Osteocyte (in vitro differentiated cells): Measurements from ENCODE around the gene CHST10. TPM values are rescaled to one million over a fixed set of nuclear protein-coding genes. Genes with fewer than 3 reads are reported as not detected.
A peak's percentile ranks its signal among the peaks of the same experiment; 100 is the strongest.

Experiments used
- DNase-seq: peaks from one replicate; pipeline ENCODE4 v3.0.0; 2021; ENCODE audit warnings: mixed read lengths; ENCODE audit not compliant: unreplicated experiment; ENCODE audit errors: extremely low spot score
- H3K27ac Mint-ChIP-seq: one replicate; pipeline ENCODE4 v1.8.0; 2021; ENCODE audit warnings: mild to moderate bottlenecking, mixed read lengths; ENCODE audit not compliant: unreplicated experiment
- H3K27me3 Mint-ChIP-seq: one replicate; pipeline ENCODE4 v1.8.0; 2021; ENCODE audit warnings: mixed read lengths; ENCODE audit not compliant: unreplicated experiment
- H3K36me3 Mint-ChIP-seq: one replicate; pipeline ENCODE4 v1.8.0; 2021; ENCODE audit warnings: mixed read lengths; ENCODE audit not compliant: unreplicated experiment
- H3K4me1 Mint-ChIP-seq: one replicate; pipeline ENCODE4 v1.8.0; 2021; ENCODE audit warnings: mixed read lengths; ENCODE audit not compliant: unreplicated experiment
- H3K4me3 Mint-ChIP-seq: one replicate; pipeline ENCODE4 v1.8.0; 2021; ENCODE audit warnings: mild to moderate bottlenecking, moderate library complexity, mixed read lengths; ENCODE audit not compliant: unreplicated experiment
- H3K9me3 Mint-ChIP-seq: one replicate; pipeline ENCODE4 v1.8.0; 2021; ENCODE audit warnings: mixed read lengths; ENCODE audit not compliant: unreplicated experiment
- total RNA-seq: library from RNA; stranded (reverse); gene quantifications from 2 replicates; pipeline ENCODE4 v1.2.1, GENCODE V29; 2021
- TF ChIP-seq, protein P1 (sequence below): fragments of 200-600 bp; sonication (generic); IDR thresholded peaks from 2 replicates; pipeline ENCODE4 v1.5.0; 2021; ENCODE audit warnings: antibody characterized with exemption, mild to moderate bottlenecking, moderate library complexity

CHST10 gene
- total RNA-seq, 1 donor from 2014 or later: 14.4 TPM

- Mint-ChIP-seq H3K27me3 (no peaks in the 10 kb centered on the region), H3K27ac (no peak overlapping the region), H3K4me1 (no peaks in the 10 kb centered on the region), H3K36me3 (peaks cover 5% of the 10 kb centered on the region), H3K4me3 (no peak overlapping the region), H3K9me3 (no peaks in the 10 kb centered on the region)
- TF ChIP-seq, protein P1, sequence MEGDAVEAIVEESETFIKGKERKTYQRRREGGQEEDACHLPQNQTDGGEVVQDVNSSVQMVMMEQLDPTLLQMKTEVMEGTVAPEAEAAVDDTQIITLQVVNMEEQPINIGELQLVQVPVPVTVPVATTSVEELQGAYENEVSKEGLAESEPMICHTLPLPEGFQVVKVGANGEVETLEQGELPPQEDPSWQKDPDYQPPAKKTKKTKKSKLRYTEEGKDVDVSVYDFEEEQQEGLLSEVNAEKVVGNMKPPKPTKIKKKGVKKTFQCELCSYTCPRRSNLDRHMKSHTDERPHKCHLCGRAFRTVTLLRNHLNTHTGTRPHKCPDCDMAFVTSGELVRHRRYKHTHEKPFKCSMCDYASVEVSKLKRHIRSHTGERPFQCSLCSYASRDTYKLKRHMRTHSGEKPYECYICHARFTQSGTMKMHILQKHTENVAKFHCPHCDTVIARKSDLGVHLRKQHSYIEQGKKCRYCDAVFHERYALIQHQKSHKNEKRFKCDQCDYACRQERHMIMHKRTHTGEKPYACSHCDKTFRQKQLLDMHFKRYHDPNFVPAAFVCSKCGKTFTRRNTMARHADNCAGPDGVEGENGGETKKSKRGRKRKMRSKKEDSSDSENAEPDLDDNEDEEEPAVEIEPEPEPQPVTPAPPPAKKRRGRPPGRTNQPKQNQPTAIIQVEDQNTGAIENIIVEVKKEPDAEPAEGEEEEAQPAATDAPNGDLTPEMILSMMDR: no peak
- peak; percentile 77 for DNase-seq
Measured at GRCh38 chr2:100409975-100410647, 7.4 kb downstream of the CHST10 start.

- no peaks in the 10 kb centered on the region for H3K27me3 Mint-ChIP-seq
- H3K27ac Mint-ChIP-seq: no peak overlapping the region
- H3K4me1 Mint-ChIP-seq: no peaks in the 10 kb centered on the region
- H3K36me3 Mint-ChIP-seq: peaks cover 10% of the 10 kb centered on the region
- TF ChIP-seq, protein P1: no peak
- DNase-seq: no peak
- no peak overlapping the region for H3K4me3 Mint-ChIP-seq
- H3K9me3 Mint-ChIP-seq: no peaks in the 10 kb centered on the region
Measured at GRCh38 chr2:100409461-100409860, 8.0 kb downstream of the CHST10 start.

- TF ChIP-seq, protein P1: no peak
- peaks cover 15% of the 10 kb centered on the region for H3K36me3 Mint-ChIP-seq
- no peak overlapping the region for H3K27ac Mint-ChIP-seq
- no peaks in the 10 kb centered on the region for H3K27me3 Mint-ChIP-seq
- no peak for DNase-seq
- H3K9me3 Mint-ChIP-seq: no peaks in the 10 kb centered on the region
- no peaks in the 10 kb centered on the region for H3K4me1 Mint-ChIP-seq
- H3K4me3 Mint-ChIP-seq: no peak overlapping the region
Measured at GRCh38 chr2:100408941-100409340, 8.5 kb downstream of the CHST10 start.

GRCh38 chr2:100408104-100408503 lies 9.4 kb downstream of the CHST10 start:
- peaks cover 15% of the 10 kb centered on the region for H3K36me3 Mint-ChIP-seq
- H3K27me3 Mint-ChIP-seq: no peaks in the 10 kb centered on the region

GRCh38 chr2:100407563-100407962 lies 9.9 kb downstream of the CHST10 start:
- Mint-ChIP-seq H3K9me3 (no peaks in the 10 kb centered on the region), H3K27me3 (no peaks in the 10 kb centered on the region), H3K36me3 (peaks cover 16% of the 10 kb centered on the region), H3K4me1 (no peaks in the 10 kb centered on the region), H3K4me3 (no peak overlapping the region), H3K27ac (no peak overlapping the region)
- TF ChIP-seq, protein P1: no peak
- DNase-seq: no peak

More at GRCh38 chr2:100408104-100408503, 9.4 kb downstream of the CHST10 start:
- Mint-ChIP-seq H3K9me3 (no peaks in the 10 kb centered on the region), H3K4me3 (no peak overlapping the region), H3K27ac (no peak overlapping the region), H3K4me1 (no peaks in the 10 kb centered on the region)
- TF ChIP-seq, protein P1: no peak
- DNase-seq: no peak
